ENCODE data around the gene SELENOP. TPM values are rescaled to one million over a fixed set of nuclear protein-coding genes. Genes with fewer than 3 reads are reported as not detected.
A peak's percentile ranks its signal among the peaks of the same experiment; 100 is the strongest.

SELENOP gene
- total and polyA plus RNA-seq, 9 of the 15 experiments (the other 6 are each of a cell fraction or from before 2014, with no cell fraction given), result 3.2 to 6.3 (median 4.5) TPM

- TF ChIP-seq MGA (IDR thresholded peaks at IDR 0.05) (peak; percentile 44), TAF9B (IDR thresholded peaks at IDR 0.05; ENCODE audit: partially characterized antibody) (peak; percentile 36), ZBTB40 (IDR thresholded peaks at IDR 0.05) (peak; percentile 92), ZBTB40 (CRISPR knock-in tag; IDR thresholded peaks at IDR 0.05) (no peak)
These were observed 54.8 kb downstream of the SELENOP start, which contains the start of gene CCDC152 (continued) for GRCh38 chr5:42756606-42757601.

Data from K562 (cell line).